Stimulated activated CD8-positive, alpha-beta memory T cell treated with anti-CD3 and anti-CD28 coated beads, Interleukin-12 subunit alpha, Interleukin-12 subunit beta, amount 100 ng/mL, for 4 hours (primary cell): ENCODE data around the gene EML5.
A peak's percentile ranks its signal among the peaks of the same experiment; 100 is the strongest.

Experiments
- DNase-seq: peaks from one replicate; pipeline ENCODE4 v3.0.0-alpha.2; 2020; ENCODE audit warnings: low read depth

The EML5 gene

GRCh38 chr14:88707088-88707487 lies 85.7 kb downstream of the EML5 start:
- DNase-seq, result no peak

GRCh38 chr14:88706425-88706824 lies 86.3 kb downstream of the EML5 start:
- no peak for DNase-seq

GRCh38 chr14:88698651-88699050 lies 94.1 kb downstream of the EML5 start:
- no peak for DNase-seq

GRCh38 chr14:88695870-88696269 lies 96.9 kb downstream of the EML5 start:
- DNase-seq, result no peak

GRCh38 chr14:88688386-88688785 lies 104.4 kb downstream of the EML5 start:
- no peak for DNase-seq

- no peak for DNase-seq
Measured at GRCh38 chr14:88683119-88683518, 109.6 kb downstream of the EML5 start.

- no peak for DNase-seq
Measured at GRCh38 chr14:88682495-88683114, 110.1 kb downstream of the EML5 start.

GRCh38 chr14:88681755-88682494 lies 110.8 kb downstream of the EML5 start:
- DNase-seq, result no peak

- DNase-seq, result no peak
Measured at GRCh38 chr14:88669346-88669745, 123.4 kb downstream of the EML5 start.

GRCh38 chr14:88668448-88669116 lies 124.2 kb downstream of the EML5 start:
- DNase-seq, result no peak

GRCh38 chr14:88667555-88668273 lies 125.0 kb downstream of the EML5 start:
- DNase-seq, result peak; percentile 2

- no peak for DNase-seq
Measured at GRCh38 chr14:88660056-88660455, 132.7 kb downstream of the EML5 start.

- DNase-seq, result no peak
Measured at GRCh38 chr14:88639221-88639620, 153.5 kb downstream of the EML5 start.

- no peak for DNase-seq
Measured at GRCh38 chr14:88632512-88632911, 160.2 kb downstream of the EML5 start.

GRCh38 chr14:88631091-88631490 lies 161.7 kb downstream of the EML5 start:
- no peak for DNase-seq

GRCh38 chr14:88630565-88630964 lies 162.2 kb downstream of the EML5 start:
- DNase-seq, result no peak

- DNase-seq, result no peak
Measured at GRCh38 chr14:88628462-88628861, 164.3 kb downstream of the EML5 start.

GRCh38 chr14:88628033-88628432 lies 164.7 kb downstream of the EML5 start:
- no peak for DNase-seq

- DNase-seq, result no peak
Measured at GRCh38 chr14:88625671-88626070, 167.1 kb downstream of the EML5 start.

GRCh38 chr14:88621100-88621499 lies 171.7 kb downstream of the EML5 start:
- DNase-seq, result no peak

- no peak for DNase-seq
Measured at GRCh38 chr14:88618476-88618875, 174.3 kb downstream of the EML5 start.

GRCh38 chr14:88617479-88617878 lies 175.3 kb downstream of the EML5 start:
- DNase-seq, result no peak

GRCh38 chr14:88616697-88617096 lies 176.1 kb downstream of the EML5 start:
- no peak for DNase-seq
